Chondrocyte (in vitro differentiated cells): ENCODE results near the gene ODC1. TPM values are rescaled to one million over a fixed set of nuclear protein-coding genes. Genes with fewer than 3 reads are reported as not detected.

Source experiments
- DNase-seq: peaks from one replicate; pipeline ENCODE4 v3.0.0; 2021; ENCODE audit warnings: mixed read lengths, low spot score
- H3K27ac Mint-ChIP-seq: one replicate; pipeline ENCODE4 v1.8.0; 2021; ENCODE audit warnings: mild to moderate bottlenecking, moderate library complexity, mixed read lengths; ENCODE audit not compliant: unreplicated experiment
- H3K27me3 Mint-ChIP-seq: 2 replicates; pipeline ENCODE4 v1.8.0; 2021; ENCODE audit warnings: low read depth, mixed read lengths
- H3K36me3 Mint-ChIP-seq: 2 replicates; pipeline ENCODE4 v1.8.0; 2021; ENCODE audit warnings: low read depth, mixed read lengths
- H3K4me1 Mint-ChIP-seq: 2 replicates; pipeline ENCODE4 v1.8.0; 2021; ENCODE audit warnings: low read depth, mild to moderate bottlenecking, mixed read lengths
- H3K4me3 Mint-ChIP-seq: one replicate; pipeline ENCODE4 v1.8.0; 2021; ENCODE audit warnings: mild to moderate bottlenecking, moderate library complexity, mixed read lengths; ENCODE audit not compliant: unreplicated experiment
- H3K9me3 Mint-ChIP-seq: 2 replicates; pipeline ENCODE4 v1.8.0; 2021; ENCODE audit warnings: low read depth, mixed read lengths
- CTCF ChIP-seq: fragments of 200-600 bp; sonication (generic); IDR thresholded peaks from 2 replicates; pipeline ENCODE4 v1.5.0; 2021; ENCODE audit warnings: antibody characterized with exemption, mild to moderate bottlenecking, moderate library complexity
- total RNA-seq: library from RNA; stranded (reverse); gene quantifications from 3 replicates; pipeline ENCODE4 v1.2.1, GENCODE V29; 2021

ODC1 gene
- total RNA-seq, 1 donor from 2014 or later = 65.3 TPM

- no peaks in the 10 kb centered on the region for H3K36me3 Mint-ChIP-seq
- H3K4me1 Mint-ChIP-seq = no peaks in the 10 kb centered on the region
- no peaks in the 10 kb centered on the region for H3K9me3 Mint-ChIP-seq
- H3K27ac Mint-ChIP-seq = peak overlapping the region; percentile 50
- TF ChIP-seq CTCF = no peak
- H3K4me3 Mint-ChIP-seq = peak overlapping the region; percentile 35
- DNase-seq = peak; percentile 82
- no peaks in the 10 kb centered on the region for H3K27me3 Mint-ChIP-seq
These were observed 15.6 kb downstream of the ODC1 start for GRCh38 chr2:10432311-10433181.

- Mint-ChIP-seq H3K9me3 (no peaks in the 10 kb centered on the region), H3K4me3 (no peak overlapping the region)
- no peak for TF ChIP-seq CTCF
These were observed 16.3 kb downstream of the ODC1 start for GRCh38 chr2:10431797-10432196.

GRCh38 chr2:10430886-10431622, 17.1 kb downstream of the ODC1 start:
- Mint-ChIP-seq H3K27ac (no peak overlapping the region), H3K9me3 (no peaks in the 10 kb centered on the region), H3K36me3 (peaks cover 2% of the 10 kb centered on the region), H3K4me1 (no peaks in the 10 kb centered on the region), H3K4me3 (no peak overlapping the region), H3K27me3 (no peaks in the 10 kb centered on the region)
- peak; percentile 20 for DNase-seq
- no peak for TF ChIP-seq CTCF

More at GRCh38 chr2:10431797-10432196, 16.3 kb downstream of the ODC1 start:
- peaks cover 2% of the 10 kb centered on the region for H3K36me3 Mint-ChIP-seq
- peak; percentile 62 for DNase-seq
- no peak overlapping the region for H3K27ac Mint-ChIP-seq
- no peaks in the 10 kb centered on the region for H3K27me3 Mint-ChIP-seq
- H3K4me1 Mint-ChIP-seq = no peaks in the 10 kb centered on the region

- TF ChIP-seq CTCF = no peak
- H3K4me1 Mint-ChIP-seq = peaks cover 6% of the 10 kb centered on the region
- no peaks in the 10 kb centered on the region for H3K27me3 Mint-ChIP-seq
- H3K4me3 Mint-ChIP-seq = no peak overlapping the region
- no peak overlapping the region for H3K27ac Mint-ChIP-seq
- peaks cover 2% of the 10 kb centered on the region for H3K36me3 Mint-ChIP-seq
- no peaks in the 10 kb centered on the region for H3K9me3 Mint-ChIP-seq
- peak; percentile 52 for DNase-seq
These were observed 19.2 kb downstream of the ODC1 start for GRCh38 chr2:10428924-10429323.

- DNase-seq = peak; percentile 62
- no peak overlapping the region for H3K4me3 Mint-ChIP-seq
- H3K36me3 Mint-ChIP-seq = peaks cover 2% of the 10 kb centered on the region
- peaks cover 9% of the 10 kb centered on the region for H3K4me1 Mint-ChIP-seq
- no peaks in the 10 kb centered on the region for H3K27me3 Mint-ChIP-seq
- no peak overlapping the region for H3K27ac Mint-ChIP-seq
- no peak for TF ChIP-seq CTCF
- no peaks in the 10 kb centered on the region for H3K9me3 Mint-ChIP-seq
These were observed 19.8 kb downstream of the ODC1 start for GRCh38 chr2:10428355-10428754.
